NT2/D1 (cell line): ENCODE measurements around the gene POLE4.

Source experiments
- DNase-seq: peaks from one replicate; pipeline ENCODE4 v3.0.0-alpha.2; 2011; ENCODE audit warnings: low read depth, low spot score
- H3K27me3 ChIP-seq: 2 replicates; pipeline ENCODE4 v1.6.0; 2011; ENCODE audit warnings: mild to moderate bottlenecking; ENCODE audit not compliant: insufficient read length, insufficient read depth
- H3K36me3 ChIP-seq: 2 replicates; pipeline ENCODE4 v1.6.1; 2011; ENCODE audit warnings: mild to moderate bottlenecking, low read length, mixed read lengths; ENCODE audit not compliant: insufficient read depth, insufficient read length
- H3K4me1 ChIP-seq: 2 replicates; pipeline ENCODE4 v1.5.1; 2011; ENCODE audit not compliant: insufficient read depth, insufficient read length
- H3K4me3 ChIP-seq: 2 replicates; pipeline ENCODE4 v1.5.1; 2011; ENCODE audit warnings: low read depth; ENCODE audit not compliant: insufficient read length
- H3K9ac ChIP-seq: 2 replicates; pipeline ENCODE4 v1.6.0; 2011; ENCODE audit warnings: low read depth; ENCODE audit not compliant: insufficient read length
- H3K9me3 ChIP-seq: 2 replicates; pipeline ENCODE4 v1.5.1; 2011; ENCODE audit warnings: mild to moderate bottlenecking, low read length; ENCODE audit not compliant: insufficient read depth
- SUZ12 ChIP-seq: IDR thresholded peaks from 2 replicates; pipeline ENCODE4 v1.6.1; 2011; ENCODE audit not compliant: insufficient read length, insufficient read depth; ENCODE audit errors: extremely low read depth
- YY1 ChIP-seq: IDR thresholded peaks from 2 replicates; pipeline ENCODE4 v1.6.1; 2011; ENCODE audit not compliant: insufficient read length, insufficient read depth
- ZNF274 ChIP-seq: IDR thresholded peaks from 2 replicates; pipeline ENCODE4 v1.6.1; 2011; ENCODE audit warnings: mild to moderate bottlenecking, low read depth, low read length

POLE4 gene

GRCh38 chr2:75018162-75018561 is 59.7 kb downstream of the POLE4 start:
- TF ChIP-seq SUZ12 (no peak), YY1 (no peak), ZNF274 (no peak)
- Histone ChIP-seq H3K4me3 (no peak overlapping the region), H3K4me1 (no peaks in the 10 kb centered on the region), H3K9me3 (no peaks in the 10 kb centered on the region), H3K27me3 (no peaks in the 10 kb centered on the region), H3K36me3 (no peaks in the 10 kb centered on the region), H3K9ac (no peak overlapping the region)
- no peak for DNase-seq
